GM12878 (cell line): ENCODE measurements around the gene TMEM18. TPM values are rescaled to one million over a fixed set of nuclear protein-coding genes. Genes with fewer than 3 reads are reported as not detected.
A peak's percentile ranks its signal among the peaks of the same experiment; 100 is the strongest.

Source experiments
- ATAC-seq: fragments of 200-7000 bp; cut with Tn5 transposase; 3 replicates; pipeline ENCODE4 v1.9.1; 2020; ENCODE audit warnings: mild to moderate bottlenecking, moderate library complexity
- BruUV-seq: library from RNA; stranded (reverse); fragments of 400-500 nt; replicated peaks from 2 replicates; lab custom pipeline; 2021; lab: Mats Ljungman, UMichigan
- CTCF ChIA-PET: fragments of 300-600 bp; sonication (Branson Sonifier 250); formaldehyde crosslinking; extraction: SDS; loops from one replicate; lab custom pipeline; 2021; ENCODE audit warnings: inconsistent platforms; lab: Yijun Ruan, JAX
- POLR2A ChIA-PET: fragments of 350-600 bp; formaldehyde crosslinking; extraction: SDS; loops from one replicate; lab custom pipeline; 2021; ENCODE audit warnings: inconsistent platforms; lab: Charles Lee
- RAD21 ChIA-PET: fragments of 300-600 bp; sonication (Branson Sonifier 250); formaldehyde crosslinking; loops from one replicate; lab custom pipeline; 2023; ENCODE audit warnings: antibody characterized with exemption; ENCODE audit not compliant: unreplicated experiment; lab: Charles Lee
- SMC1A ChIA-PET: fragments of 300-600 bp; sonication (Branson Sonifier 250); formaldehyde crosslinking; loops from one replicate; lab custom pipeline; 2023; ENCODE audit not compliant: unreplicated experiment, uncharacterized antibody; lab: Charles Lee
- DNase-seq: peaks from one replicate; pipeline ENCODE4 v3.0.0-alpha.2; 2011; ENCODE audit warnings: low read depth, low spot score
- FAIRE-seq: peaks from 3 replicates; lab custom pipeline; 2011; peaks lifted over from hg19 to GRCh38; lab: Jason Lieb, UNC
- H2AFZ ChIP-seq: 2 replicates; pipeline ENCODE4 v1.6.0; 2011; ENCODE audit warnings: low read depth, low read length, control low read depth; ENCODE audit not compliant: control insufficient read depth
- H3K27ac ChIP-seq: 2 replicates; pipeline ENCODE4 v1.5.1; 2011; ENCODE audit warnings: control low read depth; ENCODE audit not compliant: control insufficient read depth, insufficient read depth
- H3K27me3 ChIP-seq, 2 experiments: replicated peaks in 1 of 2; 2 replicates each; pipeline versions ENCODE4 v1.6.0 to v1.6.1; 2011; ENCODE audit warnings: low read length in 1 of 2; ENCODE audit not compliant: control insufficient read depth in 2 of 2, insufficient read depth in 2 of 2
- H3K36me3 ChIP-seq, 2 experiments: 2 replicates each; pipeline ENCODE4 v1.5.1; 2011; ENCODE audit warnings: low read length in 1 of 2; ENCODE audit not compliant: control insufficient read depth in 2 of 2, insufficient read depth in 2 of 2
- H3K4me1 ChIP-seq: 2 replicates; pipeline ENCODE4 v1.6.1; 2011; ENCODE audit warnings: mild to moderate bottlenecking, low read length, moderate library complexity, mixed read lengths; ENCODE audit not compliant: control insufficient read depth, insufficient read depth
- H3K4me2 ChIP-seq: 2 replicates; pipeline ENCODE4 v1.6.0; 2011; ENCODE audit warnings: control low read depth; ENCODE audit not compliant: control insufficient read depth, insufficient read depth
- H3K4me3 ChIP-seq: fragments of 200-600 bp; sonication (generic); 2 replicates; pipeline ENCODE4 v1.5.1; 2016
- H3K79me2 ChIP-seq: 2 replicates; pipeline ENCODE4 v1.6.0; 2011; ENCODE audit warnings: low read length; ENCODE audit not compliant: control insufficient read depth, insufficient read depth
- H3K9ac ChIP-seq: 2 replicates; pipeline ENCODE4 v1.8.0; 2011; ENCODE audit warnings: low read length, control low read depth, mixed read lengths; ENCODE audit not compliant: control insufficient read depth, insufficient read depth
- H3K9me3 ChIP-seq: replicated peaks from 3 replicates; pipeline ENCODE4 v1.5.1; 2011; ENCODE audit warnings: mild to moderate bottlenecking, low read length; ENCODE audit not compliant: control insufficient read depth, insufficient read depth
- H4K20me1 ChIP-seq: 2 replicates; pipeline ENCODE4 v1.6.0; 2011; ENCODE audit not compliant: control insufficient read depth, insufficient read depth
- EGR1 ChIP-seq, 2 experiments: IDR thresholded peaks; 1 replicate in 1 of 2; 2 replicates in 1 of 2; pipeline ENCODE4 v1.6.1; 2011 to 2012; ENCODE audit warnings: low read depth in 2 of 2, low read length in 2 of 2, borderline replicate concordance in 1 of 2, mild to moderate bottlenecking in 1 of 2, moderate library complexity in 1 of 2
- FOXK2 ChIP-seq: fragments of 450-650 bp; IDR thresholded peaks from 2 replicates; pipeline ENCODE4 v1.6.1; 2017; ENCODE audit warnings: mild to moderate bottlenecking, moderate library complexity
- MEF2A ChIP-seq: IDR thresholded peaks from 2 replicates; pipeline ENCODE4 v1.6.1; 2011; ENCODE audit warnings: low read depth, mild to moderate bottlenecking, low read length, moderate library complexity; ENCODE audit not compliant: insufficient read depth
- MLLT1 ChIP-seq: fragments of 450-650 bp; IDR thresholded peaks from 2 replicates; pipeline ENCODE4 v1.6.1; 2016; ENCODE audit warnings: mild to moderate bottlenecking
- MYB ChIP-seq: fragments of 150-350 bp; IDR thresholded peaks from 2 replicates; pipeline ENCODE4 v1.6.1; 2014; ENCODE audit warnings: mild to moderate bottlenecking, low read depth, low read length, borderline replicate concordance
- NKRF ChIP-seq: fragments of 450-650 bp; conservative IDR thresholded peaks from 2 replicates; pipeline ENCODE4 v1.6.1; 2017; ENCODE audit warnings: mild to moderate bottlenecking, moderate library complexity
- PKNOX1 ChIP-seq: fragments of 450-650 bp; IDR thresholded peaks from 2 replicates; pipeline ENCODE4 v1.6.1; 2016; ENCODE audit warnings: mild to moderate bottlenecking
- RAD51 ChIP-seq: fragments of 450-650 bp; IDR thresholded peaks from 2 replicates; pipeline ENCODE4 v1.6.1; 2016; ENCODE audit warnings: moderate library complexity, mild to moderate bottlenecking, inconsistent platforms
- RB1 ChIP-seq: fragments of 450-650 bp; formaldehyde crosslinking; IDR thresholded peaks from 2 replicates; pipeline ENCODE4 v1.6.1; 2017; ENCODE audit warnings: mild to moderate bottlenecking, borderline replicate concordance
- RCOR1 ChIP-seq: conservative IDR thresholded peaks from 2 replicates; pipeline ENCODE4 v1.6.1; 2012; ENCODE audit warnings: low read depth, low read length, improper control_type of control experiment
- SMAD1 ChIP-seq: fragments of 450-650 bp; IDR thresholded peaks from 2 replicates; pipeline ENCODE4 v1.6.1; 2018; ENCODE audit warnings: mild to moderate bottlenecking, low read depth; ENCODE audit not compliant: partially characterized antibody
- STAT3 ChIP-seq: IDR thresholded peaks from 2 replicates; pipeline ENCODE4 v1.6.1; 2011; ENCODE audit warnings: low read depth, low read length, improper control_type of control experiment
- TCF12 ChIP-seq: IDR thresholded peaks from 2 replicates; pipeline ENCODE4 v1.6.1; 2011; ENCODE audit warnings: low read depth, mild to moderate bottlenecking, low read length
- ZNF274 ChIP-seq: IDR thresholded peaks from one replicate; pipeline ENCODE4 v1.8.0; 2011; ENCODE audit not compliant: insufficient read length, insufficient read depth
- ZNF592 ChIP-seq: fragments of 450-650 bp; IDR thresholded peaks from 2 replicates; pipeline ENCODE4 v1.6.1; 2017; ENCODE audit warnings: mild to moderate bottlenecking, moderate library complexity
- WGBS: methylation state at CpG from one replicate; pipeline ENCODE4 v1.1.6; 2016; ENCODE audit warnings: low lambda C conversion rate; ENCODE audit not compliant: insufficient replicate concordance, insufficient coverage; ENCODE audit errors: missing lambda C conversion rate; 5-methylcytosine and 5-hydroxymethylcytosine counted together
- in situ Hi-C: fragments of 300-500 bp; cut with MboI; formaldehyde crosslinking; loops from 9 replicates; pipeline ENCODE4 v1.14.3; 2018; ENCODE audit warnings: mixed read lengths
- intact Hi-C: fragments of 100-400 bp; cut with micrococcal nuclease; formaldehyde crosslinking; loops from one replicate; pipeline ENCODE4 v1.14.2; 2022; ENCODE audit not compliant: unreplicated experiment
- polyA plus RNA-seq, 11 experiments: library from polyadenylated mRNA; depleted of rRNA in 4 of 11; unstranded in 6 of 11; stranded (reverse) in 5 of 11; fragments of >200 nt; fragmentation: Nextera tagmentation in 4 of 11; fragmentation: Illumina TruSeq in 1 of 11; extraction: Ambion mirVana in 4 of 11; extraction: Trizol in 1 of 11; gene quantifications; 1 replicate in 1 of 11; 2 replicates in 10 of 11; pipeline versions ENCODE4 v1.2.1 to v1.2.3, GENCODE V29; 2011 to 2016; ENCODE audit warnings: inconsistent platforms in 2 of 11, missing spikeins in 2 of 11, low read depth in 1 of 11
- total RNA-seq, 4 experiments: library from RNA; depleted of rRNA in 3 of 4; stranded (reverse); fragments of >200 nt in 3 of 4; fragmentation: Illumina TruSeq in 1 of 4; extraction: Trizol in 1 of 4; gene quantifications; 2 replicates each; pipeline versions ENCODE4 v1.2.1 to v1.2.3, GENCODE V29; 2013 to 2021

Gene TMEM18
- total and polyA plus RNA-seq, 10 of the 15 experiments (the other 5 are each of a cell fraction or from before 2014, with no cell fraction given), result 11.2 to 56.3 (median 26.0) TPM

GRCh38 chr2:675460-675859, 1.7 kb downstream of the TMEM18 start:
- H3K27me3 ChIP-seq, result no peaks in the 10 kb centered on the region
- TF ChIP-seq RCOR1 (no peak), EGR1 (IDR thresholded peaks at IDR 0.05; ENCODE audit: borderline replicate concordance in 1 of 2, low read depth in 2 of 2, low read length in 2 of 2) (no peak), MYB (no peak), PKNOX1 (no peak), ZNF274 (no peak), TCF12 (no peak), MEF2A (no peak), SMAD1 (no peak), RAD51 (no peak), NKRF (no peak), STAT3 (no peak), ZNF592 (no peak), FOXK2 (no peak), MLLT1 (no peak), RB1 (no peak)

More at GRCh38 chr2:675460-675859, 1.7 kb downstream of the TMEM18 start:
- ATAC-seq, result no peak
- H2AFZ ChIP-seq, result no peak overlapping the region
- RAD21 ChIA-PET, result no interaction called here
- H3K9ac ChIP-seq, result peak overlapping the region; percentile 44; the same call in 1 of the 2 replicates
- peaks cover 10% of the 10 kb centered on the region for H3K4me1 ChIP-seq
- no TSS peak for BruUV-seq
- SMC1A ChIA-PET, result no interaction called here
- peak overlapping the region; percentile 1; the same call in 1 of the 2 replicates for H3K27ac ChIP-seq
- 0 out of 2 replicates have a peak, but pooled peaks cover 6% of the 10 kb centered on the region for H4K20me1 ChIP-seq
- CTCF ChIA-PET, result no interaction called here
- H3K79me2 ChIP-seq, result peaks cover 24% of the 10 kb centered on the region
- in situ Hi-C loops (loop anchor here (5.0 kb wide), 1 partner anchor 408 kb away; no protein-coding TSS in a partner anchor), intact Hi-C loops (no loop called here)
- DNase-seq, result no peak
- POLR2A ChIA-PET, result no interaction called here
- WGBS, result 60% methylated on average over 9 of the region's 9 CpGs
- FAIRE-seq, result no peak
- H3K9me3 ChIP-seq, result no peaks in the 10 kb centered on the region; the same call in 2 of the 3 replicates
- peak overlapping the region; percentile 95 for H3K4me2 ChIP-seq
- peak overlapping the region; percentile 81 for H3K4me3 ChIP-seq
- H3K36me3 ChIP-seq, result peaks cover 6 to 14% of the 10 kb centered on the region in 2 experiments; a peak in 3 of 4 replicates
